ENCODE measurements around the gene CLASP1.
"Not testable (repeated sequence)": the region's sequence is repeated elsewhere in the genome, so short reads cannot be mapped to it uniquely, and the experiment has no call there.

CLASP1 gene

GRCh38 chr2:121662656-121663055 lies 13.4 kb upstream of the CLASP1 start:
- DNase-seq (ENCODE audit: low read depth in 3 of 3): no peak

GRCh38 chr2:121659933-121660332 lies 10.7 kb upstream of the CLASP1 start:
- no peak for DNase-seq (ENCODE audit: low read depth in 3 of 3)

GRCh38 chr2:121658393-121658792 lies 9.1 kb upstream of the CLASP1 start:
- DNase-seq (ENCODE audit: low read depth in 3 of 3): not testable (repeated sequence)

- no peak for DNase-seq (ENCODE audit: low read depth in 3 of 3)
Measured at GRCh38 chr2:121653035-121653434, 3.8 kb upstream of the CLASP1 start.

GRCh38 chr2:121650315-121650930 lies 1.2 kb upstream of the CLASP1 start:
- peak in 1 of 3 experiments; percentile 6 for DNase-seq (ENCODE audit: low read depth in 3 of 3)

- peak; percentile 86 to 94 (median 89) for DNase-seq (ENCODE audit: low read depth in 3 of 3)
Measured at GRCh38 chr2:121649596-121650314, 493 bp upstream of the CLASP1 start.

GRCh38 chr2:121648206-121649148 lies 785 bp downstream of the CLASP1 start:
- peak; percentile 5 to 47 (median 31) for DNase-seq (ENCODE audit: low read depth in 3 of 3)

- DNase-seq (ENCODE audit: low read depth in 3 of 3): no peak
Measured at GRCh38 chr2:121647396-121647795, 1.9 kb downstream of the CLASP1 start.

GRCh38 chr2:121644715-121645114 lies 4.5 kb downstream of the CLASP1 start:
- no peak for DNase-seq (ENCODE audit: low read depth in 3 of 3)

GRCh38 chr2:121643877-121644276 lies 5.4 kb downstream of the CLASP1 start:
- no peak for DNase-seq (ENCODE audit: low read depth in 3 of 3)

GRCh38 chr2:121640380-121641316 lies 8.6 kb downstream of the CLASP1 start:
- no peak for DNase-seq (ENCODE audit: low read depth in 3 of 3)

- DNase-seq (ENCODE audit: low read depth in 3 of 3): not testable (repeated sequence)
Measured at GRCh38 chr2:121639846-121640245, 9.4 kb downstream of the CLASP1 start.

GRCh38 chr2:121638333-121638732 lies 10.9 kb downstream of the CLASP1 start:
- no peak for DNase-seq (ENCODE audit: low read depth in 3 of 3)

- no peak for DNase-seq (ENCODE audit: low read depth in 3 of 3)
Measured at GRCh38 chr2:121635371-121635770, 13.9 kb downstream of the CLASP1 start.

- no peak for DNase-seq (ENCODE audit: low read depth in 3 of 3)
Measured at GRCh38 chr2:121634354-121635307, 14.6 kb downstream of the CLASP1 start.

GRCh38 chr2:121633463-121633862 lies 15.8 kb downstream of the CLASP1 start:
- DNase-seq (ENCODE audit: low read depth in 3 of 3): no peak

GRCh38 chr2:121627525-121628050 lies 21.7 kb downstream of the CLASP1 start:
- DNase-seq (ENCODE audit: low read depth in 3 of 3): no peak

- DNase-seq (ENCODE audit: low read depth in 3 of 3): no peak
Measured at GRCh38 chr2:121626777-121627524, 22.3 kb downstream of the CLASP1 start.

GRCh38 chr2:121625953-121626352 lies 23.3 kb downstream of the CLASP1 start:
- no peak for DNase-seq (ENCODE audit: low read depth in 3 of 3)
